ENCODE measurements around the gene NPAS2.

The NPAS2 gene

GRCh38 chr2:100988630-100989417 lies 168.9 kb downstream of the NPAS2 start:
- no peak for DNase-seq (ENCODE audit: low spot score)

GRCh38 chr2:100989666-100990065 lies 169.7 kb downstream of the NPAS2 start:
- no peak for DNase-seq (ENCODE audit: low spot score)

GRCh38 chr2:100990166-100990565 lies 170.2 kb downstream of the NPAS2 start:
- DNase-seq (ENCODE audit: low spot score) = no peak

GRCh38 chr2:100990650-100991403 lies 170.9 kb downstream of the NPAS2 start:
- DNase-seq (ENCODE audit: low spot score) = no peak

- DNase-seq (ENCODE audit: low spot score) = no peak
Measured at GRCh38 chr2:100991404-100991773, 171.4 kb downstream of the NPAS2 start.

GRCh38 chr2:100992262-100992661 lies 172.3 kb downstream of the NPAS2 start:
- DNase-seq (ENCODE audit: low spot score) = no peak

GRCh38 chr2:100993294-100993693 lies 173.4 kb downstream of the NPAS2 start:
- no peak for DNase-seq (ENCODE audit: low spot score)

GRCh38 chr2:100995309-100996075 lies 175.6 kb downstream of the NPAS2 start:
- DNase-seq (ENCODE audit: low spot score) = no peak

- DNase-seq (ENCODE audit: low spot score) = no peak
Measured at GRCh38 chr2:100997509-100998234, 177.7 kb downstream of the NPAS2 start.

GRCh38 chr2:100998235-100998573 lies 178.3 kb downstream of the NPAS2 start:
- DNase-seq (ENCODE audit: low spot score) = no peak

GRCh38 chr2:100999995-101000394 lies 180.1 kb downstream of the NPAS2 start:
- DNase-seq (ENCODE audit: low spot score) = no peak

- peak; percentile 96 for DNase-seq (ENCODE audit: low spot score)
Measured at GRCh38 chr2:101001691-101002561, 182.0 kb downstream of the NPAS2 start, which contains the start of gene RPL31. RPL31 (plus strand) TSS chr2:101002289; CDS start chr2:101002702, 413 bp downstream.

- DNase-seq (ENCODE audit: low spot score) = no peak
Measured at GRCh38 chr2:101002562-101003277, 182.8 kb downstream of the NPAS2 start.

GRCh38 chr2:101003278-101003775 lies 183.4 kb downstream of the NPAS2 start:
- no peak for DNase-seq (ENCODE audit: low spot score)

- no peak for DNase-seq (ENCODE audit: low spot score)
Measured at GRCh38 chr2:101004620-101005325, 184.8 kb downstream of the NPAS2 start.

- no peak for DNase-seq (ENCODE audit: low spot score)
Measured at GRCh38 chr2:101006065-101006715, 186.3 kb downstream of the NPAS2 start.

- no peak for DNase-seq (ENCODE audit: low spot score)
Measured at GRCh38 chr2:101007415-101008345, 187.7 kb downstream of the NPAS2 start.

- DNase-seq (ENCODE audit: low spot score) = no peak
Measured at GRCh38 chr2:101011152-101011551, 191.2 kb downstream of the NPAS2 start.

Measured in CD4-positive, alpha-beta T cell treated with Interleukin-6 at 100 ng/mL for 8 hours (primary cell).